ENCODE results near the gene PIGZ.

PIGZ gene

GRCh38 chr3:197009532-197010019, 40.9 kb upstream of the PIGZ start:
- DNase-seq, result no peak
- no peak overlapping the region for H3K4me3 ChIP-seq (ENCODE audit: insufficient read depth, low read depth, low read length, poor library complexity, severe bottlenecking)
- H3K27ac ChIP-seq (ENCODE audit: insufficient read depth, low read length, poor library complexity, severe bottlenecking), result no peak overlapping the region
- H3K36me3 ChIP-seq (ENCODE audit: control insufficient read depth, insufficient read depth, low read length), result no peaks in the 10 kb centered on the region
- no peaks in the 10 kb centered on the region for H3K9me3 ChIP-seq (ENCODE audit: control insufficient read depth, low read length)
- H3K4me1 ChIP-seq (ENCODE audit: control insufficient read depth, insufficient read depth, low read length, poor library complexity, severe bottlenecking), result no peaks in the 10 kb centered on the region
- H3K27me3 ChIP-seq (replicated peaks; ENCODE audit: control insufficient read depth, insufficient read depth, low read length, poor library complexity, severe bottlenecking), result no peaks in the 10 kb centered on the region

DNA sequence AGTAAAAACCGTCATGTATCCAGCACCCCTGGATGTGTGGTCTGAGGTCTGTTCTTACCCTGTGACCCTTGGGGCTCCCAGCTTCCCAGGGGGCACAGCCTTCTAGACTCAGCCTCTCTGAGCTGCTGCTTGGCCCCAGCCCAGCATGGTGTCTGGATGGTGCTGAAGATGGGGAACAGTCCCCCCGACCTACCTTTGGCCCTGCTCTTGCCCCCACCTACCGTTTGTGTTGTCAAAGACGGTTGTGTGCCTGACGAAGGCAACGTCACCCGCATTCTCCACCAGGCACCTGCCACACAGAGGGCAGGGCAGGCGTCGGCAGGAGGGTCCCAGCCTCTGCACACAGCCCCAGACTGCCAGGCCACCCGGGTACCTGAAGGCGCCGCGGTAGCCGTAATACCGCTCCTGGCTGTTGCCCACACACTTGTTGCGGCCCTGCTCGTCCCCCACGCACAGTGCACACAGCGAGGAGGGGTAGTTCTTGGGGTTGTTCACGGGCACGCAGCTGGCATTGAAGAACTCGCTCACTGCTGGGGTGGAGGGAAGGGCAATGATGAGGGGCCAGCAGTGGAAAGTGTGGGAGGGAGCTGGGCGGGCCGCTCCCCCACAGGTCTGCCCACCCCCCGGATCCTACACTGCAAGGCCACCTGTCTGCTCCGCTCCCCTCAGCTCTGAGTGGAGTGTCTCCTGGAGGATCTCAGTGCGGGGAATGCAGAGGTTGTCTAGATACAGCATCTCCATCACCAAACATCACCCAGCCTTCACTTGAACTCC, 40.0 kb upstream of the PIGZ start:
- Histone ChIP-seq H3K9me3 (ENCODE audit: control insufficient read depth, low read length) (no peaks in the 10 kb centered on the region), H3K4me1 (ENCODE audit: control insufficient read depth, insufficient read depth, low read length, poor library complexity, severe bottlenecking) (peaks cover 6% of the 10 kb centered on the region), H3K27ac (ENCODE audit: insufficient read depth, low read length, poor library complexity, severe bottlenecking) (no peak overlapping the region), H3K36me3 (ENCODE audit: control insufficient read depth, insufficient read depth, low read length) (no peaks in the 10 kb centered on the region), H3K4me3 (ENCODE audit: insufficient read depth, low read depth, low read length, poor library complexity, severe bottlenecking) (no peak overlapping the region), H3K27me3 (replicated peaks; ENCODE audit: control insufficient read depth, insufficient read depth, low read length, poor library complexity, severe bottlenecking) (no peaks in the 10 kb centered on the region)
- no peak for DNase-seq

DNA sequence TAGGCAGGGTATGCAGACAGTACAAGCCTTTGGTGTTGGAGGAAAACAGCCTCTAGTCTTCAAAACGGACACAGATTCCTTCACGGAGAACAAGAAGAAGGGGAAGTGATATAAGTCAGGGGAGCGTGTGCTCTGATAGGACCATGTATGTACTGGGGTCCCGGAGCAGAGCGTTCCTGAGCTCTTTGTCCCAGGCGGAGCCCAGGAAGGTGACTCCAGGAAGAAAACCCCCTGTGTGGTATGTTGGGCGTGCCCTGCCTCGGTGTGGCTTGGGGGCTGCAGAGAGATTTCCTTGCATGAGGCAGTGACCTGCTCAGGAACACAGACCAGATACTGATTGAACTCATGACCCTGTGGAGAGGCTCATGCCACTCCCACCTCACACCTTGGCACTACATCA, 39.3 kb upstream of the PIGZ start:
- Histone ChIP-seq H3K27ac (ENCODE audit: insufficient read depth, low read length, poor library complexity, severe bottlenecking) (no peak overlapping the region), H3K4me1 (ENCODE audit: control insufficient read depth, insufficient read depth, low read length, poor library complexity, severe bottlenecking) (peaks cover 9% of the 10 kb centered on the region), H3K36me3 (ENCODE audit: control insufficient read depth, insufficient read depth, low read length) (no peaks in the 10 kb centered on the region), H3K4me3 (ENCODE audit: insufficient read depth, low read depth, low read length, poor library complexity, severe bottlenecking) (no peak overlapping the region), H3K9me3 (ENCODE audit: control insufficient read depth, low read length) (no peaks in the 10 kb centered on the region), H3K27me3 (replicated peaks; ENCODE audit: control insufficient read depth, insufficient read depth, low read length, poor library complexity, severe bottlenecking) (no peaks in the 10 kb centered on the region)
- no peak for DNase-seq

DNA sequence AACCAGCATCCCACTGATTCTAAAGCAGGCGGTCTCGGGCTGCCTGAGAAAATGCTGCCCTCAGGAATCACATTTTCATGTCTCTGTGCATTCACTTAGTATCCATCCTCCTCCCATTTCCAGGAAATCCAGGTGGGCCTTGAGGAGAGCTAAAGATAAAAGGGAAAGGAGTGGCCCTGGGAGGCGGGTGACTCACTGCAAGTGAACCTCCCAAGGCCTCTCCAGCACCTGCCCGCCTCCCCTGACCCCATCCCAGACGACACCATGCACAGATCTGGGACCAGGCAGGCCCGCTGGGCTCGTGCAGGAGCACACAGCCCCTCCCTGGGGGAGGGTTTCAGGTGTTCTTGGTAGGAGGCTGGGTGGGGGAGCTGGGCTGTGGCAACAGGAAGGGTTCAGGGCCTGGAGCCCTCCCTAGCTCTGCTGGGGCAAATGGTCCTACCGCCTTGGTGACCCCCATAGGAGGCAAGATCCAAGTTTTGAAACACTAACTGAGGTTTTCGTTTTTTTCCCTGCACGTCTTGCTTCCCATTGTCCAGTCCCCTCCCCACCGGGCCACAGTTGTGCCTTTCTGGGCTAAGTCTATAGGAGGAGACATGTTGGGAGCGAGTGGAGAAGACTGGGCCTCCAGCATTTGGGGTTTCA, 38.8 kb upstream of the PIGZ start:
- H3K9me3 ChIP-seq (ENCODE audit: control insufficient read depth, low read length), result no peaks in the 10 kb centered on the region
- no peak overlapping the region for H3K27ac ChIP-seq (ENCODE audit: insufficient read depth, low read length, poor library complexity, severe bottlenecking)
- no peaks in the 10 kb centered on the region for H3K27me3 ChIP-seq (replicated peaks; ENCODE audit: control insufficient read depth, insufficient read depth, low read length, poor library complexity, severe bottlenecking)
- no peak for DNase-seq
- no peak overlapping the region for H3K4me3 ChIP-seq (ENCODE audit: insufficient read depth, low read depth, low read length, poor library complexity, severe bottlenecking)
- no peaks in the 10 kb centered on the region for H3K36me3 ChIP-seq (ENCODE audit: control insufficient read depth, insufficient read depth, low read length)
- H3K4me1 ChIP-seq (ENCODE audit: control insufficient read depth, insufficient read depth, low read length, poor library complexity, severe bottlenecking), result peaks cover 9% of the 10 kb centered on the region

DNA sequence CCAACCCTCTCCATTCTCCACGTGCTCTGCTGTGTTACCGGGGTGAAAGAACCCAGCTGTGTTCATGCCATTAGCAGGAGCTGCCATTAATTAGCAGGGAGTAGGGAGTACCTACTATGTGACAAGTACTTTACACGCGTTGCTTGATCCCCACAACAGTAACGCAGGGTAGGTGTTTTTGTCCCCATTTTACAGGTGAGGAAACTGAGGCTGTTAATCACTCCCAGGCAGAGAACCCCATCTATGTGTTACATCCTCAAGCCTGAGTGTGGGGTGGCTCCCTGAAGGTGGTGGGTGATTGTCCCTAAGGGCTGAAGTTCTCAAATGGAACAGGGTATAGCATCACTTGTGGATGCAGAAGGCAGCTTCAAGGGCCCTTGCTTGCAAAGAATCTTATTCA, 38.2 kb upstream of the PIGZ start:
- no peaks in the 10 kb centered on the region for H3K36me3 ChIP-seq (ENCODE audit: control insufficient read depth, insufficient read depth, low read length)
- no peak for DNase-seq
- no peaks in the 10 kb centered on the region for H3K27me3 ChIP-seq (replicated peaks; ENCODE audit: control insufficient read depth, insufficient read depth, low read length, poor library complexity, severe bottlenecking)

DNA sequence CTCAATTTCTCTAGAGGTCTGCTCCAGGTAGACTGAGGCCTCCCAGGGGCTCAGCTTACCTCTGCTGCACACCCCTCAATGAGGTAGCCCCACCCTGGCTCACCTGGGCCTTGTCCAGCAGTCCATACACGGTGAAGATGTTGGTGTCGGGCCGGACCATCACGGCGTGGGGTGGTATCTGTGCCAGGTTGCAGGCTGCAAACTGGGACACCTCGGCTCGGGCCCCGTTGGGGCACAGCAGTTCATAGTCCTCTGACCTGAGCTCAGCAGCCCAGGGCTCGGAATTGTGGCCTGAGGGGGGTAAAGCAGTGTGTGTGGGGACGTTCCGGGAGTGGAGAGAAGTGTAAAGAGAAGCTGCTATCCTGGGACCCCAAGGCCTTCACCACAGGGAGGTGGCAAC, 37.8 kb upstream of the PIGZ start:
- Histone ChIP-seq H3K27me3 (replicated peaks; ENCODE audit: control insufficient read depth, insufficient read depth, low read length, poor library complexity, severe bottlenecking) (no peaks in the 10 kb centered on the region), H3K27ac (ENCODE audit: insufficient read depth, low read length, poor library complexity, severe bottlenecking) (no peak overlapping the region), H3K36me3 (ENCODE audit: control insufficient read depth, insufficient read depth, low read length) (no peaks in the 10 kb centered on the region), H3K4me3 (ENCODE audit: insufficient read depth, low read depth, low read length, poor library complexity, severe bottlenecking) (no peak overlapping the region), H3K9me3 (ENCODE audit: control insufficient read depth, low read length) (no peaks in the 10 kb centered on the region), H3K4me1 (ENCODE audit: control insufficient read depth, insufficient read depth, low read length, poor library complexity, severe bottlenecking) (peaks cover 9% of the 10 kb centered on the region)
- DNase-seq, result no peak

More for the DNA sequence above, 38.2 kb upstream of the PIGZ start:
- H3K4me1 ChIP-seq (ENCODE audit: control insufficient read depth, insufficient read depth, low read length, poor library complexity, severe bottlenecking), result peaks cover 9% of the 10 kb centered on the region
- H3K27ac ChIP-seq (ENCODE audit: insufficient read depth, low read length, poor library complexity, severe bottlenecking), result no peak overlapping the region
- no peak overlapping the region for H3K4me3 ChIP-seq (ENCODE audit: insufficient read depth, low read depth, low read length, poor library complexity, severe bottlenecking)
- no peaks in the 10 kb centered on the region for H3K9me3 ChIP-seq (ENCODE audit: control insufficient read depth, low read length)

GRCh38 chr3:197003461-197004385, 35.1 kb upstream of the PIGZ start:
- no peaks in the 10 kb centered on the region for H3K9me3 ChIP-seq (ENCODE audit: control insufficient read depth, low read length)
- no peaks in the 10 kb centered on the region for H3K27me3 ChIP-seq (replicated peaks; ENCODE audit: control insufficient read depth, insufficient read depth, low read length, poor library complexity, severe bottlenecking)
- peak overlapping the region; percentile 67 for H3K4me3 ChIP-seq (ENCODE audit: insufficient read depth, low read depth, low read length, poor library complexity, severe bottlenecking)
- peaks cover 9% of the 10 kb centered on the region for H3K4me1 ChIP-seq (ENCODE audit: control insufficient read depth, insufficient read depth, low read length, poor library complexity, severe bottlenecking)
- H3K36me3 ChIP-seq (ENCODE audit: control insufficient read depth, insufficient read depth, low read length), result no peaks in the 10 kb centered on the region
- H3K27ac ChIP-seq (ENCODE audit: insufficient read depth, low read length, poor library complexity, severe bottlenecking), result peak overlapping the region; percentile 37
- peak in 1 of 3 donors; percentile 5 for DNase-seq

- Histone ChIP-seq H3K9me3 (ENCODE audit: control insufficient read depth, low read length) (no peaks in the 10 kb centered on the region), H3K27me3 (replicated peaks; ENCODE audit: control insufficient read depth, insufficient read depth, low read length, poor library complexity, severe bottlenecking) (no peaks in the 10 kb centered on the region), H3K4me1 (ENCODE audit: control insufficient read depth, insufficient read depth, low read length, poor library complexity, severe bottlenecking) (peaks cover 9% of the 10 kb centered on the region), H3K36me3 (ENCODE audit: control insufficient read depth, insufficient read depth, low read length) (no peaks in the 10 kb centered on the region), H3K27ac (ENCODE audit: insufficient read depth, low read length, poor library complexity, severe bottlenecking) (peak overlapping the region; percentile 11), H3K4me3 (ENCODE audit: insufficient read depth, low read depth, low read length, poor library complexity, severe bottlenecking) (peak overlapping the region; percentile 42)
- DNase-seq, result peak; percentile 76 to 81 (median 80)
Observed at GRCh38 chr3:197002701-197003454, 34.2 kb upstream of the PIGZ start.

- Histone ChIP-seq H3K4me3 (ENCODE audit: insufficient read depth, low read depth, low read length, poor library complexity, severe bottlenecking) (peak overlapping the region; percentile 42), H3K36me3 (ENCODE audit: control insufficient read depth, insufficient read depth, low read length) (no peaks in the 10 kb centered on the region), H3K4me1 (ENCODE audit: control insufficient read depth, insufficient read depth, low read length, poor library complexity, severe bottlenecking) (peaks cover 9% of the 10 kb centered on the region), H3K27ac (ENCODE audit: insufficient read depth, low read length, poor library complexity, severe bottlenecking) (peak overlapping the region; percentile 11), H3K27me3 (replicated peaks; ENCODE audit: control insufficient read depth, insufficient read depth, low read length, poor library complexity, severe bottlenecking) (no peaks in the 10 kb centered on the region), H3K9me3 (ENCODE audit: control insufficient read depth, low read length) (no peaks in the 10 kb centered on the region)
- no peak for DNase-seq
Observed at GRCh38 chr3:197001972-197002700, 33.5 kb upstream of the PIGZ start.

Data from effector memory CD4-positive, alpha-beta T cell (primary cell).